ENCODE data around the gene UCK2.

GRCh38 chr1:165847486-165847885 lies 20.1 kb downstream of the UCK2 start:
- TF ChIP-seq EGR1 (IDR thresholded peaks at IDR 0.05) (no peak), REST (IDR thresholded peaks at IDR 0.05; ENCODE audit: low read depth) (no peak), RAD21 (IDR thresholded peaks at IDR 0.05; ENCODE audit: low read depth) (no peak), EP300 (IDR thresholded peaks at IDR 0.05; ENCODE audit: borderline replicate concordance) (no peak), MAX (IDR thresholded peaks at IDR 0.05) (no peak), CEBPB (IDR thresholded peaks at IDR 0.05) (no peak), TEAD4 (IDR thresholded peaks at IDR 0.05) (no peak), TAF1 (IDR thresholded peaks at IDR 0.05; ENCODE audit: low read depth) (no peak), YY1 (IDR thresholded peaks at IDR 0.05; ENCODE audit: low read depth) (no peak), FOXM1 (IDR thresholded peaks at IDR 0.05; ENCODE audit: borderline replicate concordance, low read depth) (no peak), CREB1 (IDR thresholded peaks at IDR 0.05; ENCODE audit: low read depth) (no peak)
